ENCODE results near the gene OR4E2. TPM values are rescaled to one million over a fixed set of nuclear protein-coding genes. Genes with fewer than 3 reads are reported as not detected.
"Not testable (repeated sequence)": the region's sequence is repeated elsewhere in the genome, so short reads cannot be mapped to it uniquely, and the experiment has no call there.

OR4E2 gene
- total RNA-seq, 4 donors from 2014 or later, result not detected

GRCh38 chr14:21686468-21686867, 32.8 kb downstream of the OR4E2 start:
- Histone ChIP-seq H3K4me3 (no peak overlapping the region), H3K9me3 (no peaks in the 10 kb centered on the region), H3K27ac (no peak overlapping the region), H3K27me3 (no peaks in the 10 kb centered on the region), H3K4me1 (no peaks in the 10 kb centered on the region), H3K36me3 (no peaks in the 10 kb centered on the region)
- DNase-seq (ENCODE audit: low spot score in 2 of 2), result no peak
- no peak for TF ChIP-seq EP300 (IDR thresholded peaks at IDR 0.05)
- no peak for TF ChIP-seq POLR2A (IDR thresholded peaks at IDR 0.05)
- TF ChIP-seq CTCF (IDR thresholded peaks at IDR 0.05), result no peak
- TF ChIP-seq POLR2AphosphoS5 (IDR thresholded peaks at IDR 0.05), result no peak
- WGBS, result 84% methylated on average over 2 of the region's 2 CpGs

GRCh38 chr14:21694425-21694824, 40.8 kb downstream of the OR4E2 start:
- Histone ChIP-seq H3K4me1 (no peaks in the 10 kb centered on the region), H3K4me3 (no peak overlapping the region), H3K36me3 (no peaks in the 10 kb centered on the region), H3K9me3 (no peaks in the 10 kb centered on the region), H3K27ac (no peak overlapping the region), H3K27me3 (no peaks in the 10 kb centered on the region)
- TF ChIP-seq POLR2A (IDR thresholded peaks at IDR 0.05), result no peak
- no peak for TF ChIP-seq CTCF (IDR thresholded peaks at IDR 0.05)
- TF ChIP-seq EP300 (IDR thresholded peaks at IDR 0.05), result no peak
- TF ChIP-seq POLR2AphosphoS5 (IDR thresholded peaks at IDR 0.05), result no peak
- no peak for DNase-seq (ENCODE audit: low spot score in 2 of 2)

DNA sequence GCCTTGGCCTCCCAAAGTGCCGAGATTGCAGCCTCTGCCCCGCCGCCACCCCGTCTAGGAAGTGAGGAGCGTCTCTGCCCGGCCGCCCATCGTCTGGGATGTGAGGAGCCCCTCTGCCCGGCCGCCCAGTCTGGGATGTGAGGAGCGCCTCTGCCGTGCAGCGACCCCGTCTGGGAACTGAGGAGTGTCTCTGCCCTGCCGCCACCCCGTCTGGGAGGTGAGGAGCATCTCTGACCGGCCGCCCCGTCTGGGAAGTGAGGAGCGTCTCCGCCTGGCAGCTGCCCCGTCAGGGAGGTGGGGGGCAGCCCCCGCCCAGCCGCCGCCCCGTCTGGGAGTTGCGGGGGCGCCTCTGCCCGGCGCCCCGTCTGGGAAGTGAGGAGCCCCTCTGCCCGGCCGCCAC, 44.0 kb downstream of the OR4E2 start:
- H3K27ac ChIP-seq; H3K4me3 ChIP-seq; H3K36me3 ChIP-seq; H3K4me1 ChIP-seq; H3K9me3 ChIP-seq; H3K27me3 ChIP-seq; DNase-seq (ENCODE audit: low spot score in 2 of 2): not testable (repeated sequence)
- WGBS, result 96% methylated on average over 17 of the region's 33 CpGs

- H3K4me3 ChIP-seq, result not testable (repeated sequence)
These were observed 44.9 kb downstream of the OR4E2 start for GRCh38 chr14:21698538-21698937.

GRCh38 chr14:21699551-21699950, 45.9 kb downstream of the OR4E2 start:
- no peak overlapping the region for H3K27ac ChIP-seq
- TF ChIP-seq CTCF (IDR thresholded peaks at IDR 0.05) (no peak), POLR2AphosphoS5 (IDR thresholded peaks at IDR 0.05) (no peak), POLR2A (IDR thresholded peaks at IDR 0.05) (no peak), EP300 (IDR thresholded peaks at IDR 0.05) (no peak)
- no peak for DNase-seq (ENCODE audit: low spot score in 2 of 2)
- H3K4me3 ChIP-seq, result no peak overlapping the region
- H3K4me1 ChIP-seq, result no peaks in the 10 kb centered on the region
- H3K9me3 ChIP-seq, result no peaks in the 10 kb centered on the region
- WGBS, result 71% methylated on average over 2 of the region's 2 CpGs
- no peaks in the 10 kb centered on the region for H3K36me3 ChIP-seq
- no peaks in the 10 kb centered on the region for H3K27me3 ChIP-seq

More at GRCh38 chr14:21698538-21698937, 44.9 kb downstream of the OR4E2 start:
- not testable (repeated sequence) for H3K27ac ChIP-seq; H3K27me3 ChIP-seq; H3K36me3 ChIP-seq; H3K9me3 ChIP-seq; DNase-seq (ENCODE audit: low spot score in 2 of 2); H3K4me1 ChIP-seq
- WGBS, result 51% methylated on average over 2 of the region's 3 CpGs

- Histone ChIP-seq H3K4me3 (no peak overlapping the region), H3K4me1 (no peaks in the 10 kb centered on the region), H3K9me3 (no peaks in the 10 kb centered on the region), H3K27ac (no peak overlapping the region), H3K36me3 (no peaks in the 10 kb centered on the region), H3K27me3 (no peaks in the 10 kb centered on the region)
- 85% methylated on average over 2 of the region's 2 CpGs for WGBS
- TF ChIP-seq POLR2A (IDR thresholded peaks at IDR 0.05), result no peak
- TF ChIP-seq POLR2AphosphoS5 (IDR thresholded peaks at IDR 0.05), result no peak
- no peak for TF ChIP-seq EP300 (IDR thresholded peaks at IDR 0.05)
- no peak for TF ChIP-seq CTCF (IDR thresholded peaks at IDR 0.05)
- DNase-seq (ENCODE audit: low spot score in 2 of 2), result no peak
These were observed 48.7 kb downstream of the OR4E2 start for GRCh38 chr14:21702316-21702715.
